NCI-H2196 treated with DMSO at 0.1 percent for 48 hours (cell line): Measurements from ENCODE around the gene PCDH9.
A peak's percentile ranks its signal among the peaks of the same experiment; 100 is the strongest.

ENCODE experiments used
- DNase-seq: peaks from one replicate; lab custom pipeline; 2025; ENCODE audit not compliant: unreplicated experiment; lab: John Stamatoyannopoulos, UW

Gene PCDH9

DNA sequence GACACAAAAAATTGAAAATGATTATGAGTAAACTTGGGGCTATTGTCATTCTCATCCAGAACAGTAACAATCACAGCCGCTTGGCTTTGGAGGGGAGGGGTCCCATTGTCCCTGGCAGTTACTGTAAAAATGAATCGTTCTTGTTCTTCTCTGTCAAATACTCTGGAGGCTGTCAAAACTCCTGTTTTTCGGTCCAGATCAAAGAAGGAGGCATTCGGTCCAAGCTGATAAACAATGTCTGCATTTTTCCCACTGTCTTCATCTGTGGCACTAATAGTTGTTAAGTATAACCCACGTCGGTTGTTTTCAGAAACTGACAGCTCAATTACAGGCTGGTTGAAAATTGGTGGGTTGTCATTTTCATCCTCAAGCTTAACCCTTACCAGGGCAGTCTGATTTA, 3.4 kb downstream of the PCDH9 start:
- DNase-seq: no peak

DNA sequence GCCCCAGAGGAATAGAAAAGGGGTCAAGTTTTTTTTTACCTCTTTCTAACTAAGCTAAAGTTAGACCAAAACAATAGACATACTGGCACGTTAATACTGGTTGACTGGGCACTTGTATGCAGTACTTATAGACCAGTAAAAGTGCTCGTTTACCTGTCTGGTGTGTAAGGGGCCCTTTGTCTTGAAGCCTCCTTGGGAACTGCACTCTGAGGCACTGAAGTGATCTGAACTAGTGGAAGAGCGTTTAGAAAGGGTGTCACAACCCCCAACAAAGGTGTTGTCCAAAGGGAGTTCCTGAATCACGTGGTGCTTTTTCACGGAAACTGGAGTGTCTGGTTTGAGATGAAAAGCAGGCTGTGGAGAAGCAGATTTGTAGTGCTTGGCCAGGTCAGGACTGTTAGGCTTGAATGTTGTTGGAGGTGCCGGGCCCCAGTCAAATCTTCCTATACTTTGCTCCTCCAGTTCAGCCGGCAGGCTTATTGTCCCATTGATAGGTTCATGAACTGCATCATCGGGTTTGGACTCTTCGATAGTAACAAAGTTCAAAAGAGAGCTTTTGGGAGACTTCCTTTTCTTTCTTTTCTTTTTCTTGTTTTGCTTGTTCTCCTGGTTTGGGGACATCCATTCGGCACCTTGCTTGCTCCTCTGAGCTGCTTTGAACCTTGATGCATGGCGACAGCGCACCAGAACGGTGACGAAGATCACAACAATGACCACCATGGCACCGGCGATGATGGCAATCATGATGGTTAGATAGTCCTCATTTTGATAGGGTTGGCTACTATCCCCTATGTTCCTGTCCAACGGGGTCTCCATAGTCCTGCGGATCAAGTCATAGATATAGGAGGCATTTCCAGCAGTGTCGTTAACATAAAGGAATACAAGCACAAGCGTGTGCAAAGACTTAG, 4.6 kb downstream of the PCDH9 start:
- DNase-seq: no peak

DNA sequence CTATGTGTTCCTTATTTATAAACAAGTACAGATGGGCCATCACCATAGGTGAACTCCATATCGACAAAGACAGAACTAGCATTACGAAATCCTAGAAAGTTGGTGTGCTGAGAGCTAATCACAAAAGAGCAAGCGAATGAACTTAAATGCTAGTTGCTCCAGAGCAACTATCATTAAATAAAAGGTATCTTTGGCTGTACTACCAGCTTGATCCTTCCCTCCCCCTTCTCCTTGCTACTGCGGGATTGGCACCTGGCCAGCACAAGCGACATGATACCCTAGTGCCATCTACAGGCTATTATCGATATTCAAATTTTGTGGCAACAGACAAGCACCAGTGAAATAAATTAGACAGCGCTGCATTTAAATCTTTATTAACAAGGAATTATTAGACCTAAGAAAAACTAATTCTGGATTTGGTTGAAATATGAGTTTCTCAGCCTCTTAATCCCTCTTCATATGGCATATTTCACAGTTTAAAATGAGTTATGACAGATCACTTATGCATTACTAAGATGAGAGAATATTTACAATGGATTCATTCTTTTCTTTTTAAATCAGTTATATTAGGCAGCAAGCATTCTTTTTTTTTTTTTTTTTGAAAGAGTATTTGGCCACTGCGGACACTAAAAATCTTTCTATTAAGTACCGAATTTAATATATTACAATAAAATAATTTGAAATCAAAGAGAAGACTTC, 5.8 kb downstream of the PCDH9 start:
- peak; percentile 6 for DNase-seq

DNA sequence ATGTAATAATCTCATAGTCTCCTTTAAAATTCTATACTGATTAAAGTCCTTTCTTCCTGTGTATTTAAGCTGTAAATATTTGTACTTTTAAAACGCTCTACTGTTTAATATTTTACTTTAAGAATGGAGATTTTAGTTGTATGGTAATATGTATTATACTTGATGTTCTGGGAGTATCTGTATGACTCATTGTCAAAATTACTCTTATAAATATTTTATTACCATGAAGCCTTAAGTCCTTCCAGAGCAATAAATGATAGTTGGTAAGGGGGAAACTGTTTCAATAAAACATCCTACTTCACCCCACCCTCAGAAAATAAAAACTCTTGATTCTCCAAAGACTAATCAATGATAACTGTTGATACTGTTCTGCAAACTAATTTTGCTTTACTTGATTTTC, 6.4 kb downstream of the PCDH9 start:
- DNase-seq: no peak

DNA sequence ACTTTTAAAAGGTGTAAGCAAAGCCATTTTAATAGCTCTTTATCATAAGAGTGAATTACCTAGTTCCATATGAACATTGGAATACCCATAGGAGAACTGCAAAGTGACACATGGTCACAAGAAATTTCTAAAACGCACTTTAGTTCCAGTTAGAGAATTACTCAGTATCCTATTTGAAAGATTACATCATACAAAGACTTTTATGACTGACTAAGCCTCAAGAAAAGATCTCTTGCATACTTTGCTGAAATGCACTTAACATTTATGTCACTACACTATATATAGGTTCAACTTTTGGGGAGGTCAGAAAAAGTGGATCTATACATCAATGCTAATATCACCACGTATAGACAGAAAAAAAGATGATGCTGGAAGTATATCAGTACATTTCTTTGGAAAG, 7.1 kb downstream of the PCDH9 start:
- DNase-seq: no peak

DNA sequence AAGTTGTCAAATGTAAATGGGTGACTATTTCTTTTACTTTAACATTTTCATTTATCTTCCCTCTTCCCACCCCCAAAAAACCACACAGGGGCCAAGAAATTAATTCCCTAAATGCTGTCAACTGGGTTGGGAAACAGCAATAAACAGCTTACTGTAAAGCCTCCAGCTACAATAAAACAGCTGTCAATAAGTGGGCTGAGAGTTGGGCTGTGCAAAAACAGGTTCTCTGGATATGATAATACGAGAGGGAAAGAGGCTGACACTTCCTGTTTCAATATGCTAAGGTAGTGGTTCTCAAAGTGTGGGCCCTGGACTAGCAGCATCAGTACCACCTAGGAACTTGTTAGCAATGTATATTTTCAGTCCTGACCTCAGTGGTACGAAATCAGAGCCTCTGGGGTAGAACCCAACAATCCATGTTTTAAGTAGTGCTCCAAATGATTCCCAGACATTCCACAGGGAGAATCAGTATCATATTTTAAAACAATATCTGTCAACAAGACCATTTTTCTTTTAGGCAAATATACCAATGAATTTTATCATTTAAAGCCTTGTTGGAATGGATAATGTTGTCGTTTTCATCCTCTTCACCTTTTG, 8.4 kb downstream of the PCDH9 start:
- no peak for DNase-seq

GRCh38 chr13:67219113-67219512, 11.0 kb downstream of the PCDH9 start:
- DNase-seq: no peak

- DNase-seq: no peak
Observed at GRCh38 chr13:67217880-67218279, 12.3 kb downstream of the PCDH9 start.

DNA sequence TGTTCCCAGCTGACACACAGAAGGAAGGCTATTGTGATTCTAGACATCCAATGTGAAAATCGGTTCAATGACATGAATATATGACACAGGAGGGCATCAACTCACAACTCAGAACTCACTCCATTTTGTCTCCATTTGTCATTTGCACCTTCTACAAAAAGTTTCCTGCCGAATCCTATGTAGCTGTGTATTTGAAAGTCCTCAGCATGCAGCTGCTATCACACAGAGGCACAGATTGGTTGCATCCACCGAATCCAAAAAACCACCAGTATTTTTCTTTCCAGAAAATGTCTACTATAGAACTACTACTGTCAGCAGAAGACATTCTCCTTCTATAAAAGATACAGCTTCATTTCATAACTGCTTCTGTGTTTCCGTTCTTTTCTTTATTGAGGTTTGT, 13.3 kb downstream of the PCDH9 start:
- DNase-seq: no peak

DNA sequence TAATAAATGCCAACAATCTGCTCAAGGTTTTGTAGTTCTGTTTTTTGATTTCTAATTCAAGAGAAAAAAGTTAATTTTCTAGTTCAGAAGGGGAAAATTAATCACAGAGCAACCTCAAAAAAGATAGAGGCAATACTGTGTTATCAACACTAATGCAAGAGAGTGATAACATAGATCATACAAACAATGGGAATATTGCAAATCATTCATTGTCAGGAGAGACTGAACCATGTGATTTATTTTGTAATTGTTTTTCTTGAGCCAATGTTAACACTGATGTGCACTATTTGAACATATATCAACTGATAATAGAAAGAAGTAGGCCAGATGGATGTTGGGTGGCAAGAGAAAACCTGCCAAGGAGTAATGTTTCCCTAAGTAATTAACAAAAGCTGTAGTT, 19.9 kb downstream of the PCDH9 start:
- no peak for DNase-seq

GRCh38 chr13:67208552-67208951, 21.6 kb downstream of the PCDH9 start:
- no peak for DNase-seq

DNA sequence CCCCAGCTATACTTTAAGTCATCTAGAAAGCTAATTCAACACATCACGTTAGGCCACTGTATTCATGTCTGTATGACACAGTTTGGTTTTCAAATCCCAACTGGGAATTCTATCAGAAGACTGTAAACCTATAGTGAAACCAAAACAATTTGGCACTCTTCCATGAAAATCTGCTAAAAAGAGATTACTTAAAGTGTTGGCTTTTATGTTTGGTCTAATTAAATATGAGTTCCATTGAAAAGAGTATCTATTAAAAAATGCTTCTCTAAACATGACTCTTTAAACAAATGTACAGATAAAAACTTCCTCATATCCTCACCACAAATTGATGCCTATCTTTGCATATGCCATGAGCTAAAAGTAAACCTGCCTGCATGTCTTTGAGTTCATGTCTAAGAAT, 25.4 kb downstream of the PCDH9 start:
- no peak for DNase-seq

DNA sequence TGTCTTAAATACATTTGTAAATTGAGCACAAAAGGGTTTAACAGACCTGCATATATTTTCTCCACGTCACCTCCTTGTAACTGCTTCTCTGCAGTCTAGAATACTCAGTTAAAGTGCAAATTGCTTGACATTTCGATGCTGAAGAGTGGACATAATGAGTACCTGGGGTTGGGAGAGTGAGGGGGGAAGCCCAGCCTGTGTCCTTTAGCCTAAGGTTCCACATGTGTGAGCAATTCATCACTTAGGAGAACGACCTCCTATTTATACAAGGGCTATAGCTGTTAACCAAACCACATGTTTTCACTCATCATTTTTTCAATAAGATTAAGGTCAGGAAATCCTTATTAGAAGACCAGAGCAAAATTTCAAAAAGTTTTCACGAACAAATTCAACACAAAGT, 29.5 kb downstream of the PCDH9 start:
- no peak for DNase-seq

DNA sequence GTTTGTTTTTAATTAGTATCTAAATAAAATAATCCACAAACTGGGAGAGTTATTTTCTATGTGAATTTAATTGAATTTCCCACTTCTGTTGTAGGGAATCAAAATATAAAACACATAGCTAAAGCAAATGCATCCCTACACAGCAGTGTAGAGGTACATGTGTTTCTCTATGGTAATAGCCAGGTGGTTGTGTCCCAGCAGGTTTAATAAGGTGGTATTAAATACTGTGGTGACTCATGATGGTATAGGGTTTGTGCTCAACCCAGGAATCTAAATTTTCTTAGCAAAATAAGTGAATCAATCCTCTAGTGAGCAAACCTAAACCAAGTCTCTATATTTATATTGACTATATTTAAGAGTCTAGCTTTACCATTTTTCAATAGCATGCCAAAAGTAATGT, 30.0 kb downstream of the PCDH9 start:
- no peak for DNase-seq

- no peak for DNase-seq
Observed at GRCh38 chr13:67197704-67198103, 32.4 kb downstream of the PCDH9 start.

- no peak for DNase-seq
Observed at GRCh38 chr13:67193979-67194378, 36.2 kb downstream of the PCDH9 start.

DNA sequence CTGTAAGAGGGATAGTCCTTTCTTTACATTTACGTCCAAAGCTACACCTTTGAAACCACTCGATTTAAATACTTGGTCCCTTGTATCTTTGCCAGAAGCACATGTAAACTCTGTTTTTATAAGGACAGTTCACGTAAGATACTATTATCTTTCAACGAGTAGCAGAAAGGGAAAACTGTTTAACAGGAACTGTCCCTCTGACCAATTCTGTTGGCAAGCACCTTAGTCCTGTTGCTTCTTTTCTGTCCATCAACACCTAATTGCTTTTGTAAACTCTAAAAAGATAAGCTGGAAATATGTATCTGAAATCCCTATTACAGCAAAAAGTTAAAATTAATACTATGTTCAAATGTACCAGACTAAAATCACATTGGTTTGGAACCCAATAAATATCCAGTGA, 37.4 kb downstream of the PCDH9 start:
- DNase-seq: no peak

- DNase-seq: no peak
Observed at GRCh38 chr13:67186995-67187569, 43.1 kb downstream of the PCDH9 start.

DNA sequence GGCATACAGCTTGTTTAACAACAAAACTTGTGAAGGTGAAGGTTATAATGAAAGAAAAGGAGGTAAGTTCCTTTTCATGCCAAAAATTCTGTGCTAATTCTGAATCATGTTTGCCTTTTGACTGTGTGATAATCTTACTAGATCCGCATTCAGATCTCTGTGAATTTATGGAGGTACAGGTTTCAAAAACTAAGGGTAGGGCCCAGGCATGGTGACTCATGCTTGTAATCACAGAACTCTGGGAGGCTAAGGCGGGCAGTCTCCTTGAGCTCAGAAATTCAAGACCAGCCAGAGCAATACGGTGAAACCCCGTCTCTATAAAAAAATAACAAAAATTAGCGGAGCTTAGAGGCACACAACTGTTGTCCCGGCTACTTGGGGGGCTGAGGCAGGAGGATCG, 45.9 kb downstream of the PCDH9 start:
- DNase-seq: no peak

DNA sequence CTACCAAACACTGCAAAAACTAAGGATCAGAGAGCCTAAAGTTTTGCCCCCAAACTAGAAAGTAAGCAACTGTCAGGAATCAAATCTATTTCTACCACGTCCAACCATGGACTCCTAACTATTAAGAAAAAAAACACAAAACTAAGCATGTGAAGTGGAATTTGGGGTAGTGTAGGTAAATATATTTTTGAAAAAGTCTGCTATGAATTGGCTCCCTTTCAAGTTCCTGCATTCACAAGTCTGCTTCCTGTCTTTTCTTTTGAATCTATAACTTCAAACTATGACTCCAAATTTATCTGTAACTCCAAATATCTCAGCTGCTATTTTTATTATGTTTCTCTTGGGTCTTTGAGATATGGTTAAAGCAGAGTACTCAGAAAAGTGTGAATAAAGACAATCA, 47.0 kb downstream of the PCDH9 start:
- DNase-seq: no peak

- DNase-seq: no peak
Observed at GRCh38 chr13:67175836-67176459, 54.2 kb downstream of the PCDH9 start.
